Stimulated activated effector memory CD8-positive, alpha-beta T cell treated with anti-CD3 and anti-CD28 coated beads, Interleukin-12 subunit alpha, Interleukin-12 subunit beta, amount 100 ng/mL, for 72 hours (primary cell): ENCODE measurements around the gene TTBK2.

ENCODE experiments used
- ATAC-seq: fragments of 150-1000 bp; cut with Tn5 transposase; 2 replicates; pipeline ENCODE4 v1.10.0; 2021
- DNase-seq, 2 donors: peaks; one replicate each; pipeline ENCODE4 v3.0.0; 2021 to 2022; ENCODE audit warnings: low spot score in 2 of 2
- H3K27ac Mint-ChIP-seq: one replicate; pipeline ENCODE4 v1.8.0; 2022; ENCODE audit warnings: mild to moderate bottlenecking, mixed read lengths
- H3K36me3 Mint-ChIP-seq: one replicate; pipeline ENCODE4 v1.8.0; 2022; ENCODE audit warnings: mild to moderate bottlenecking, mixed read lengths
- H3K4me1 Mint-ChIP-seq: one replicate; pipeline ENCODE4 v1.8.0; 2022; ENCODE audit warnings: mixed read lengths
- H3K4me3 Mint-ChIP-seq: one replicate; pipeline ENCODE4 v1.8.0; 2022; ENCODE audit warnings: mild to moderate bottlenecking, mixed read lengths
- H3K9me3 Mint-ChIP-seq: one replicate; pipeline ENCODE4 v1.8.0; 2022; ENCODE audit warnings: mixed read lengths

The TTBK2 gene

GRCh38 chr15:42734076-42734672 is 186.4 kb downstream of the TTBK2 start:
- Mint-ChIP-seq H3K36me3 (peaks cover 70% of the 10 kb centered on the region), H3K4me1 (peaks cover 18% of the 10 kb centered on the region), H3K27ac (peak overlapping the region; percentile 67), H3K9me3 (no peaks in the 10 kb centered on the region), H3K4me3 (peak overlapping the region; percentile 68)
- ATAC-seq: no peak
- peak in 1 of 2 donors; percentile 42 for DNase-seq

GRCh38 chr15:42733027-42733426 is 187.6 kb downstream of the TTBK2 start:
- Mint-ChIP-seq H3K4me3 (no peak overlapping the region), H3K9me3 (no peaks in the 10 kb centered on the region), H3K27ac (peak overlapping the region; percentile 45), H3K4me1 (peaks cover 18% of the 10 kb centered on the region), H3K36me3 (peaks cover 82% of the 10 kb centered on the region)
- ATAC-seq (no peak), DNase-seq (peak in 1 of 2 donors; percentile 32)

- peaks cover 86% of the 10 kb centered on the region for H3K36me3 Mint-ChIP-seq
- DNase-seq (peak in 1 of 2 donors; percentile 43), ATAC-seq (no peak)
- no peak overlapping the region for H3K27ac Mint-ChIP-seq
- peaks cover 12% of the 10 kb centered on the region for H3K4me1 Mint-ChIP-seq
- no peak overlapping the region for H3K4me3 Mint-ChIP-seq
- no peaks in the 10 kb centered on the region for H3K9me3 Mint-ChIP-seq
Measured at GRCh38 chr15:42732095-42732827, 188.3 kb downstream of the TTBK2 start.

- H3K4me1 Mint-ChIP-seq: peaks cover 12% of the 10 kb centered on the region
- ATAC-seq (no peak), DNase-seq (peak in 1 of 2 donors; percentile 40)
- H3K9me3 Mint-ChIP-seq: no peaks in the 10 kb centered on the region
- peaks cover 94% of the 10 kb centered on the region for H3K36me3 Mint-ChIP-seq
- peak overlapping the region; percentile 75 for H3K27ac Mint-ChIP-seq
- no peak overlapping the region for H3K4me3 Mint-ChIP-seq
Measured at GRCh38 chr15:42731461-42731860, 189.1 kb downstream of the TTBK2 start.

GRCh38 chr15:42730536-42730935 is 190.0 kb downstream of the TTBK2 start:
- Mint-ChIP-seq H3K9me3 (no peaks in the 10 kb centered on the region), H3K4me3 (no peak overlapping the region), H3K36me3 (peaks cover 96% of the 10 kb centered on the region), H3K4me1 (peaks cover 7% of the 10 kb centered on the region), H3K27ac (no peak overlapping the region)
- no peak for ATAC-seq
- DNase-seq: peak in 1 of 2 donors; percentile 43

GRCh38 chr15:42730135-42730534 is 190.4 kb downstream of the TTBK2 start:
- no peak overlapping the region for H3K4me3 Mint-ChIP-seq
- peaks cover 96% of the 10 kb centered on the region for H3K36me3 Mint-ChIP-seq
- H3K27ac Mint-ChIP-seq: peak overlapping the region; percentile 77
- peaks cover 7% of the 10 kb centered on the region for H3K4me1 Mint-ChIP-seq
- peak in 1 of 2 donors; percentile 42 for DNase-seq
- ATAC-seq: no peak
- no peaks in the 10 kb centered on the region for H3K9me3 Mint-ChIP-seq

- Mint-ChIP-seq H3K4me3 (no peak overlapping the region), H3K27ac (no peak overlapping the region), H3K9me3 (no peaks in the 10 kb centered on the region), H3K36me3 (peaks cover 96% of the 10 kb centered on the region), H3K4me1 (peaks cover 6% of the 10 kb centered on the region)
- DNase-seq: peak in 1 of 2 donors; percentile 42
- ATAC-seq: peak; percentile 6
Measured at GRCh38 chr15:42729409-42729808, 191.2 kb downstream of the TTBK2 start.

- Mint-ChIP-seq H3K9me3 (no peaks in the 10 kb centered on the region), H3K36me3 (peaks cover 96% of the 10 kb centered on the region), H3K4me1 (peaks cover 1% of the 10 kb centered on the region), H3K4me3 (no peak overlapping the region), H3K27ac (no peak overlapping the region)
- ATAC-seq: no peak
- no peak for DNase-seq
Measured at GRCh38 chr15:42728972-42729371, 191.6 kb downstream of the TTBK2 start.

- H3K36me3 Mint-ChIP-seq: peaks cover 93% of the 10 kb centered on the region
- no peaks in the 10 kb centered on the region for H3K9me3 Mint-ChIP-seq
- no peak for ATAC-seq
- no peak overlapping the region for H3K4me3 Mint-ChIP-seq
- peak overlapping the region; percentile 35 for H3K27ac Mint-ChIP-seq
- no peaks in the 10 kb centered on the region for H3K4me1 Mint-ChIP-seq
- peak in 1 of 2 donors; percentile 45 for DNase-seq
Measured at GRCh38 chr15:42728560-42728959, 192.0 kb downstream of the TTBK2 start.

- Mint-ChIP-seq H3K4me1 (no peaks in the 10 kb centered on the region), H3K9me3 (no peaks in the 10 kb centered on the region), H3K27ac (peak overlapping the region; percentile 35), H3K36me3 (peaks cover 87% of the 10 kb centered on the region), H3K4me3 (no peak overlapping the region)
- ATAC-seq: no peak
- DNase-seq: peak in 1 of 2 donors; percentile 45
Measured at GRCh38 chr15:42727750-42728381, 192.7 kb downstream of the TTBK2 start.

GRCh38 chr15:42726114-42726513 is 194.5 kb downstream of the TTBK2 start:
- H3K4me1 Mint-ChIP-seq: no peaks in the 10 kb centered on the region
- ATAC-seq (no peak), DNase-seq (peak in 1 of 2 donors; percentile 43)
- H3K27ac Mint-ChIP-seq: no peak overlapping the region
- H3K4me3 Mint-ChIP-seq: no peak overlapping the region
- H3K36me3 Mint-ChIP-seq: peaks cover 69% of the 10 kb centered on the region
- H3K9me3 Mint-ChIP-seq: no peaks in the 10 kb centered on the region

- peak overlapping the region; percentile 57 for H3K27ac Mint-ChIP-seq
- H3K4me1 Mint-ChIP-seq: no peaks in the 10 kb centered on the region
- peaks cover 64% of the 10 kb centered on the region for H3K36me3 Mint-ChIP-seq
- no peak for ATAC-seq
- H3K4me3 Mint-ChIP-seq: no peak overlapping the region
- peak in 1 of 2 donors; percentile 41 for DNase-seq
- H3K9me3 Mint-ChIP-seq: no peaks in the 10 kb centered on the region
Measured at GRCh38 chr15:42725331-42725903, 195.2 kb downstream of the TTBK2 start.

GRCh38 chr15:42724276-42724675 is 196.3 kb downstream of the TTBK2 start:
- Mint-ChIP-seq H3K27ac (no peak overlapping the region), H3K4me3 (no peak overlapping the region), H3K4me1 (no peaks in the 10 kb centered on the region), H3K36me3 (peaks cover 63% of the 10 kb centered on the region), H3K9me3 (no peaks in the 10 kb centered on the region)
- ATAC-seq (no peak), DNase-seq (peak in 1 of 2 donors; percentile 28)

- no peaks in the 10 kb centered on the region for H3K9me3 Mint-ChIP-seq
- no peak overlapping the region for H3K4me3 Mint-ChIP-seq
- H3K27ac Mint-ChIP-seq: no peak overlapping the region
- peaks cover 59% of the 10 kb centered on the region for H3K36me3 Mint-ChIP-seq
- no peaks in the 10 kb centered on the region for H3K4me1 Mint-ChIP-seq
- no peak for DNase-seq
- ATAC-seq: no peak
Measured at GRCh38 chr15:42723068-42723467, 197.5 kb downstream of the TTBK2 start.

GRCh38 chr15:42721916-42722315 is 198.7 kb downstream of the TTBK2 start:
- H3K36me3 Mint-ChIP-seq: peaks cover 56% of the 10 kb centered on the region
- no peaks in the 10 kb centered on the region for H3K9me3 Mint-ChIP-seq
- H3K4me1 Mint-ChIP-seq: no peaks in the 10 kb centered on the region
- H3K4me3 Mint-ChIP-seq: no peak overlapping the region
- DNase-seq (peak in 1 of 2 donors; percentile 41), ATAC-seq (no peak)
- peak overlapping the region; percentile 45 for H3K27ac Mint-ChIP-seq
